AG04449 (cell line): ENCODE measurements around the gene SDCBP2.

ENCODE experiments used
- CTCF ChIA-PET: fragments of 350-600 bp; formaldehyde crosslinking; extraction: SDS; loops from one replicate; lab custom pipeline; 2021; ENCODE audit warnings: antibody characterized with exemption; lab: Yijun Ruan, JAX
- POLR2A ChIA-PET: fragments of 400-600, 350-600 bp; formaldehyde crosslinking; extraction: SDS; loops from one replicate; lab custom pipeline; 2020; ENCODE audit warnings: antibody characterized with exemption, inconsistent platforms; lab: Yijun Ruan, JAX
- DNase-seq: peaks from one replicate; pipeline ENCODE4 v3.0.0-alpha.2; 2010; ENCODE audit warnings: low read depth, low spot score
- H3K4me3 ChIP-seq: 2 replicates; pipeline ENCODE4 v1.5.1; 2011; ENCODE audit warnings: low read depth, mild to moderate bottlenecking, control low read depth, low read length
- CTCF ChIP-seq: IDR thresholded peaks from one replicate; pipeline ENCODE4 v1.5.1; 2011; ENCODE audit warnings: mild to moderate bottlenecking, moderate library complexity, low read length, control low read depth, inconsistent platforms; ENCODE audit not compliant: insufficient read depth; ENCODE audit errors: missing control alignments

Gene SDCBP2

GRCh38 chr20:1323830-1324597, 4.9 kb downstream of the SDCBP2 start:
- DNase-seq: no peak
- no peak for TF ChIP-seq CTCF
- ChIA-PET POLR2A (no interaction called here), CTCF (interaction anchor here (0.7 to 3.9 kb wide), 7 partner anchors 12 to 179 kb away, joined by 3 to 51 read pairs (median 9); no protein-coding TSS in a partner anchor)
- H3K4me3 ChIP-seq: no peak overlapping the region

- no peak overlapping the region for H3K4me3 ChIP-seq
- CTCF ChIA-PET: interaction anchor here (0.7 to 3.9 kb wide), 7 partner anchors 11 to 145 kb away, joined by 3 to 51 read pairs (median 10); no protein-coding TSS in a partner anchor
These were observed 5.7 kb downstream of the SDCBP2 start for GRCh38 chr20:1323256-1323655.

GRCh38 chr20:1322511-1323245, 6.3 kb downstream of the SDCBP2 start:
- no peak overlapping the region for H3K4me3 ChIP-seq
- peak; percentile 90 for DNase-seq
- TF ChIP-seq CTCF: no peak
- ChIA-PET POLR2A (interaction anchor here (0.9 kb wide), 1 partner anchor 96 kb away, joined by 3 read pairs; no protein-coding TSS in a partner anchor), CTCF (interaction anchor here (0.7 to 3.9 kb wide), 10 partner anchors 10 to 181 kb away, joined by 3 to 51 read pairs (median 5); no protein-coding TSS in a partner anchor)

More at GRCh38 chr20:1323256-1323655, 5.7 kb downstream of the SDCBP2 start:
- POLR2A ChIA-PET: interaction anchor here (0.9 kb wide), 1 partner anchor 95 kb away, joined by 3 read pairs; no protein-coding TSS in a partner anchor
- no peak for TF ChIP-seq CTCF
- DNase-seq: no peak

- no peak overlapping the region for H3K4me3 ChIP-seq
- CTCF ChIA-PET: interaction anchor here (1.0 to 3.9 kb wide), 6 partner anchors 9 to 182 kb away, joined by 3 to 51 read pairs (median 10); no protein-coding TSS in a partner anchor
- no peak for DNase-seq
- POLR2A ChIA-PET: no interaction called here
- TF ChIP-seq CTCF: no peak
These were observed 7.3 kb downstream of the SDCBP2 start for GRCh38 chr20:1321654-1321939.

GRCh38 chr20:1320902-1321653, 7.9 kb downstream of the SDCBP2 start:
- no peak for TF ChIP-seq CTCF
- DNase-seq: no peak
- CTCF ChIA-PET: interaction anchor here (1.0 to 3.9 kb wide), 5 partner anchors 9 to 147 kb away, joined by 3 to 51 read pairs (median 11); no protein-coding TSS in a partner anchor
- POLR2A ChIA-PET: no interaction called here
- H3K4me3 ChIP-seq: no peak overlapping the region
